ENCODE data around the gene COL6A3.

The COL6A3 gene

DNA sequence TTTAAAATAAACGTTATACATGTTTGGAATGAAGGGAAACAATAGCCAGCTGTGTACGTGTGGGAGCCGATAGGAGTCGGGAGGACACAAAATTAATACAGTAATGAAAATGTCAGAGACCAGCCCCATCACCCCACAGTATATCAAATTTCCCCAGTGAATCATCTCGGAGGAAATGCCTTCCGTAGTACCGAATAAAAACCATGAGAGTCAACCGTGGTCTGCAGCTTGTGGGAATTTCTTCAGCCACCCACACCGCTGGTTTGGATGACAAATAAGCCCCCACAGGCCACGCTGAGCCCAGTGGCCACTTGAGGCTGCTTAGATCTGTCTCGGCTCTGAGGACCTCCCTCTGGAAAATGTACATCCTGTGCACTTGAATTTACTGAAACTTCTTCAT lies 133.7 kb downstream of the COL6A3 start:
- Histone ChIP-seq H3K4me1 (peaks cover 10% of the 10 kb centered on the region), H3K27me3 (no peaks in the 10 kb centered on the region), H4K20me1 (no peaks in the 10 kb centered on the region), H3K27ac (no peak overlapping the region), H3K4me3 (no peak overlapping the region), H3K4me2 (no peak overlapping the region), H3K9ac (no peak overlapping the region), H3K36me3 (no peaks in the 10 kb centered on the region), H3K9me3 (0 out of 2 replicates have a peak, but pooled peaks cover 3% of the 10 kb centered on the region)
- no peak for TF ChIP-seq Cebpa-rat (IDR thresholded peaks at IDR 0.05)

- H3K36me3 ChIP-seq: no peaks in the 10 kb centered on the region
- no peak overlapping the region for H3K27ac ChIP-seq
- H3K4me2 ChIP-seq: no peak overlapping the region
- no peaks in the 10 kb centered on the region for H4K20me1 ChIP-seq
- 0 out of 2 replicates have a peak, but pooled peaks cover 3% of the 10 kb centered on the region for H3K9me3 ChIP-seq
- no peak overlapping the region for H3K4me3 ChIP-seq
- TF ChIP-seq Cebpa-rat (IDR thresholded peaks at IDR 0.05): no peak
- H3K27me3 ChIP-seq: no peaks in the 10 kb centered on the region
- H3K9ac ChIP-seq: no peak overlapping the region
- H3K4me1 ChIP-seq: peaks cover 10% of the 10 kb centered on the region
Observed at GRCh38 chr2:237279012-237279768, 134.8 kb downstream of the COL6A3 start.

- no peak overlapping the region for H3K4me2 ChIP-seq
- no peaks in the 10 kb centered on the region for H3K27me3 ChIP-seq
- 0 out of 2 replicates have a peak, but pooled peaks cover 3% of the 10 kb centered on the region for H3K9me3 ChIP-seq
Observed at GRCh38 chr2:237278568-237278967, 135.4 kb downstream of the COL6A3 start.

GRCh38 chr2:237276716-237277490 lies 137.1 kb downstream of the COL6A3 start:
- no peak for TF ChIP-seq Cebpa-rat (IDR thresholded peaks at IDR 0.05)
- H3K9me3 ChIP-seq: 0 out of 2 replicates have a peak, but pooled peaks cover 3% of the 10 kb centered on the region
- no peak overlapping the region for H3K9ac ChIP-seq
- H3K36me3 ChIP-seq: no peaks in the 10 kb centered on the region
- no peak overlapping the region for H3K27ac ChIP-seq
- H3K4me3 ChIP-seq: no peak overlapping the region
- H4K20me1 ChIP-seq: no peaks in the 10 kb centered on the region
- H3K4me2 ChIP-seq: no peak overlapping the region
- peaks cover 6% of the 10 kb centered on the region for H3K4me1 ChIP-seq
- no peaks in the 10 kb centered on the region for H3K27me3 ChIP-seq

More at GRCh38 chr2:237278568-237278967, 135.4 kb downstream of the COL6A3 start:
- Histone ChIP-seq H3K4me3 (no peak overlapping the region), H3K36me3 (no peaks in the 10 kb centered on the region), H3K9ac (no peak overlapping the region), H4K20me1 (no peaks in the 10 kb centered on the region), H3K4me1 (peaks cover 10% of the 10 kb centered on the region), H3K27ac (no peak overlapping the region)
- TF ChIP-seq Cebpa-rat (IDR thresholded peaks at IDR 0.05): no peak
